Upper lobe of left lung (tissue), 6 donors: ENCODE measurements around the gene IRAK1. TPM values are rescaled to one million over a fixed set of nuclear protein-coding genes. Genes with fewer than 3 reads are reported as not detected.

Source experiments
- ATAC-seq, 2 donors: fragments of 200-7000 bp; cut with Tn5 transposase; one replicate each; pipeline ENCODE4 v1.9.1; 2022; ENCODE audit warnings: mild to moderate bottlenecking in 2 of 2, moderate library complexity in 2 of 2; ENCODE audit not compliant: low FRiP score in 2 of 2
- DNase-seq, 2 donors: peaks; one replicate each; pipeline ENCODE4 v3.0.0-alpha.2; 2019 to 2020
- H3K27ac ChIP-seq, 4 donors: fragments of 200-600 bp; sonication (generic); one replicate each; pipeline ENCODE4 v1.5.1; 2016 to 2019
- H3K27me3 ChIP-seq, 4 donors: fragments of 200-600 bp; sonication (generic); one replicate each; pipeline ENCODE4 v1.5.1; 2017 to 2019
- H3K36me3 ChIP-seq, 4 donors: fragments of 200-600 bp; sonication (generic); one replicate each; pipeline ENCODE4 v1.5.1; 2016 to 2019
- H3K4me1 ChIP-seq, 4 donors: fragments of 200-600 bp; sonication (generic); one replicate each; pipeline ENCODE4 v1.5.1; 2018 to 2019
- H3K4me3 ChIP-seq, 4 donors: fragments of 200-600 bp; sonication (generic); one replicate each; pipeline ENCODE4 v1.5.1; 2017 to 2019; ENCODE audit warnings: mild to moderate bottlenecking in 2 of 4, moderate library complexity in 1 of 4
- H3K9me3 ChIP-seq, 4 donors: fragments of 200-600 bp; sonication (generic); one replicate each; pipeline ENCODE4 v1.5.1; 2018 to 2019
- CTCF ChIP-seq, 6 experiments: fragments of 450-650 bp in 4 of 6; fragments of 200-600 bp in 2 of 6; sonication (generic) in 2 of 6; IDR thresholded peaks; one replicate each; pipeline ENCODE4 v1.5.1; 2016 to 2019; ENCODE audit warnings: antibody characterized with exemption in 6 of 6
- EP300 ChIP-seq, 4 donors: sonication (generic); formaldehyde crosslinking; IDR thresholded peaks; one replicate each; pipeline ENCODE4 v1.5.1; 2017; ENCODE audit warnings: antibody characterized with exemption in 4 of 4, control low read depth in 2 of 4
- POLR2A ChIP-seq, 4 donors: fragments of 450-650 bp; IDR thresholded peaks; one replicate each; pipeline ENCODE4 v1.5.1; 2016 to 2017; ENCODE audit warnings: antibody characterized with exemption in 4 of 4, mild to moderate bottlenecking in 2 of 4
- POLR2AphosphoS5 ChIP-seq, 2 donors: sonication (generic); formaldehyde crosslinking; IDR thresholded peaks; one replicate each; pipeline ENCODE4 v1.5.1; 2017; ENCODE audit warnings: antibody characterized with exemption in 2 of 2
- WGBS, 2 donors: methylation state at CpG; one replicate each; pipeline ENCODE4 v1.1.5; 2017 to 2018; 5-methylcytosine and 5-hydroxymethylcytosine counted together
- total RNA-seq, 6 donors: library from RNA; depleted of rRNA in 4 of 6; stranded (reverse); fragments of >200 nt in 4 of 6; gene quantifications; one replicate each; pipeline versions ENCODE4 v1.1.0 to v1.2.1, GENCODE V29; 2016 to 2021
- donor health status: DM: no; HTN: no; CAD: no; lungs with moderate emphysema.
- donor health status: DM: no; HTN: yes; CAD: no; lungs with severe emphysema.

Gene IRAK1
- total RNA-seq, 6 donors from 2014 or later: 49.4 to 236 (median 125) TPM

GRCh38 chrX:153973127-153974002, 46.3 kb downstream of the IRAK1 start:
- Histone ChIP-seq H3K4me3 (peak overlapping the region; percentile 22 to 90 (median 75)), H3K27ac (peak overlapping the region; percentile 95 to 100 (median 100)), H3K9me3 (peaks cover 0 to 10% (median 0%) of the 10 kb centered on the region in 4 donors), H3K27me3 (no peaks in the 10 kb centered on the region), H3K36me3 (no peaks in the 10 kb centered on the region), H3K4me1 (peaks cover 15 to 40% (median 23%) of the 10 kb centered on the region in 4 donors)
- 40 to 54% methylated on average over 11 to 20 of the region's 20 CpGs for WGBS, 2 donors
- DNase-seq: no peak
- ATAC-seq: no peak
- TF ChIP-seq POLR2AphosphoS5 (IDR thresholded peaks at IDR 0.05) (no peak), POLR2A (IDR thresholded peaks at IDR 0.05) (no peak), CTCF (IDR thresholded peaks at IDR 0.05) (no peak), EP300 (IDR thresholded peaks at IDR 0.05) (no peak)

- Histone ChIP-seq H3K27ac (peak within 1 kb of the TSS; percentile 95 to 100 (median 100)), H3K4me3 (peak within 1 kb of the TSS; percentile 64 to 90 (median 75)), H3K27me3 (no peaks in the 10 kb centered on the region), H3K4me1 (peaks cover 23 to 48% (median 30%) of the 10 kb centered on the region in 4 donors), H3K9me3 (peaks cover 0 to 10% (median 0%) of the 10 kb centered on the region in 4 donors), H3K36me3 (no peaks in the 10 kb centered on the region)
- DNase-seq (peak; percentile 84 to 97), ATAC-seq (peak; percentile 70 to 84)
- 0 to 10% methylated on average over 2 to 61 of the region's 103 CpGs for WGBS, 2 donors
- TF ChIP-seq POLR2A (IDR thresholded peaks at IDR 0.05): peak in 3 of 4 donors; percentile 13 to 70 (median 29)
- no peak for TF ChIP-seq CTCF (IDR thresholded peaks at IDR 0.05)
- peak; percentile 40 to 57 for TF ChIP-seq POLR2AphosphoS5 (IDR thresholded peaks at IDR 0.05)
- no peak for TF ChIP-seq EP300 (IDR thresholded peaks at IDR 0.05)
These were observed 47.2 kb downstream of the IRAK1 start, which contains the start of gene TMEM187 for GRCh38 chrX:153972368-153973126. TSS of gene TMEM187 (plus strand) at chrX:153972754. CDS start at chrX:153982063, 9,309 bp downstream.

GRCh38 chrX:153971450-153972367, 48.0 kb downstream of the IRAK1 start, which contains the start of gene HCFC1:
TSS of gene HCFC1 (minus strand) at chrX:153971818. CDS start at chrX:153970840, 978 bp downstream.
- H3K4me3 ChIP-seq: peak within 1 kb of the TSS; percentile 64 to 90 (median 75)
- H3K27ac ChIP-seq: peak within 1 kb of the TSS; percentile 95 to 100 (median 100)
- WGBS, 2 donors: 14% methylated on average over 69 of the region's 96 CpGs; no CpG with 5 or more reads in 1 of the 2 donors
- no peaks in the 10 kb centered on the region for H3K36me3 ChIP-seq
- TF ChIP-seq POLR2AphosphoS5 (IDR thresholded peaks at IDR 0.05) (peak; percentile 28 to 34), POLR2A (IDR thresholded peaks at IDR 0.05) (peak in 3 of 4 donors; percentile 11 to 51 (median 18)), EP300 (IDR thresholded peaks at IDR 0.05) (no peak), CTCF (IDR thresholded peaks at IDR 0.05) (peak in 1 of 6 experiments; percentile 4)
- H3K4me1 ChIP-seq: peaks cover 32 to 56% (median 38%) of the 10 kb centered on the region in 4 donors
- H3K9me3 ChIP-seq: peaks cover 0 to 10% (median 0%) of the 10 kb centered on the region in 4 donors
- peak; percentile 80 to 86 for ATAC-seq
- H3K27me3 ChIP-seq: no peaks in the 10 kb centered on the region
- peak; percentile 92 to 96 for DNase-seq

GRCh38 chrX:153971124-153971449, 48.6 kb downstream of the IRAK1 start:
- Histone ChIP-seq H3K36me3 (no peaks in the 10 kb centered on the region), H3K9me3 (peaks cover 0 to 10% (median 0%) of the 10 kb centered on the region in 4 donors), H3K4me1 (peaks cover 36 to 63% (median 45%) of the 10 kb centered on the region in 4 donors), H3K27ac (peak overlapping the region; percentile 95 to 100 (median 100)), H3K4me3 (peak overlapping the region; percentile 64 to 90 (median 75)), H3K27me3 (no peaks in the 10 kb centered on the region)
- no peak for TF ChIP-seq CTCF (IDR thresholded peaks at IDR 0.05)
- peak in 2 of 4 donors; percentile 49 to 75 for TF ChIP-seq POLR2A (IDR thresholded peaks at IDR 0.05)
- TF ChIP-seq POLR2AphosphoS5 (IDR thresholded peaks at IDR 0.05): peak; percentile 35 to 50
- peak; percentile 92 to 95 for DNase-seq
- 13% methylated on average over 18 of the region's 34 CpGs; no CpG with 5 or more reads in 1 of the 2 donors for WGBS, 2 donors
- ATAC-seq: peak; percentile 85 to 90
